GM18868 (cell line): ENCODE data around the gene ATAD3C.
"Not testable (repeated sequence)": the region's sequence is repeated elsewhere in the genome, so short reads cannot be mapped to it uniquely, and the experiment has no call there.

Source experiments
- ATAC-seq: cut with Tn5 transposase; IDR thresholded peaks from one replicate; pipeline ENCODE4 v1.9.1; 2021; ENCODE audit warnings: mild to moderate bottlenecking, moderate library complexity; ENCODE audit not compliant: unreplicated experiment

Gene ATAD3C

DNA sequence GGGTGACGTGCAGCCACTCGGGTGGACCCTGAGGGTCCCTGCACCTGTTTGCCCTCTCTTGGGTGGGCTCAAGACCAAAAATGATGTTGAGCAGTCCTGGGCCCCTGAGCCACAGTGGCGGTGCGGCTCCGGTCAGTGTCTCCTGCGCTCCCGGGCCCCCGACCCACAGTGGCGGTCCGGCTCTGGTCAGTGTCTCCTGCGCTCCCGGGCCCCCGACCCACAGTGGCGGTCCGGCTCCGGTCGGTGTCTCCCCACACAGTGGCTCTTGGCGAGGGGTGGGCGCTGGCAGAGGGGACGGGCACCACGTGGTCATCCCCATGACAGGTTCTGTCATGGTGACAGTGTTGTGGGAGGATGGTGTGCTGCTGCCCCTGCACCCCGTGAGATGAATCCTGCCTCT lies 44.8 kb downstream of the ATAD3C start:
- ATAC-seq, result not testable (repeated sequence)

DNA sequence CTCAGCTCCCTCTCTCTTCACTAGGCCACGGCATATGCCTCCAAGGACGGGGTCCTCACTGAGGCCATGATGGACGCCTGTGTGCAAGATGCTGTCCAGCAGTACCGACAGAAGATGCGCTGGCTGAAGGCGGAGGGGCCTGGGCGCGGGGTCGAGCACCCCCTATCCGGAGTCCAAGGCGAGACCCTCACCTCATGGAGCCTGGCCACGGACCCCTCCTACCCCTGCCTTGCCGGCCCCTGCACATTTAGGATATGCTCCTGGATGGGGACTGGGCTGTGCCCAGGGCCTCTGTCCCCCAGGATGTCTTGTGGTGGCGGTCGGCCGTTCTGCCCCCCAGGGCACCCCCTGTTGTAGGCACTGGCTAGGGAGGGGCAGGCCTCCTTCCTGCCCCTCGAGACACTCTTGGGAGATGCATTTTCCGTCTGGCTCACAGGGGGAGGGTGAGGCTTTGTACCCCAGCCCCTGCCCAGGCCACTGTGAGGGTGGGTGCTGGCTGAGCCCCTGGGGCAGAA lies 46.0 kb downstream of the ATAD3C start:
- not testable (repeated sequence) for ATAC-seq

DNA sequence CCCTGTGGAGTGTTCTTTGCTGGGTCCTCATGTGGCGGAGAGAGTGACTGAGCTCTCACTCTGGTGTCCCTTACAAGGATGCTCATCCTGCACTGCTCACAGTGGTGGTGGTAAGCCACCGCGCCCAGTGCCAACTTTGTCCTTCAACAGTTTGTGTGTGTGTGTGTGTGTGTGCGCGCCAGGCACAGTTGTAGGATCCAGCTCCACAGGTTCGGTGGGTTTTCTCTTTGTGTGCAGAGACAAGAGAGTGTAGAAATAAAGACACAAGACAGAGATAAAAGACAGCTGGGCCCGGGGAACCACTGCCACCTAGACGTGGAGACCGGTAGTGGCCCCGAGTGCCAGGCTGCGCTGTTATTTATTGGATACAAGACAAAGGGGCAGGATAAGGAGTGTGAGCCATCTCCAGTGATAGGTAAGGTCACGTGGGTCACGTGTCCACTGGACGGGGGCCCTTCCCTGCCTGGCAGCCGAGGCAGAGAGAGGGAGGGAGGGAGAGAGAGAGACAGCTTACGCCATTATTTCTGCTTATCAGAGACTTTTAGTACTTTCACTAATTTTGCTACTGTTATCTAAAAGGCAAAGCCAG lies 55.4 kb downstream of the ATAD3C start:
- ATAC-seq, result not testable (repeated sequence)

DNA sequence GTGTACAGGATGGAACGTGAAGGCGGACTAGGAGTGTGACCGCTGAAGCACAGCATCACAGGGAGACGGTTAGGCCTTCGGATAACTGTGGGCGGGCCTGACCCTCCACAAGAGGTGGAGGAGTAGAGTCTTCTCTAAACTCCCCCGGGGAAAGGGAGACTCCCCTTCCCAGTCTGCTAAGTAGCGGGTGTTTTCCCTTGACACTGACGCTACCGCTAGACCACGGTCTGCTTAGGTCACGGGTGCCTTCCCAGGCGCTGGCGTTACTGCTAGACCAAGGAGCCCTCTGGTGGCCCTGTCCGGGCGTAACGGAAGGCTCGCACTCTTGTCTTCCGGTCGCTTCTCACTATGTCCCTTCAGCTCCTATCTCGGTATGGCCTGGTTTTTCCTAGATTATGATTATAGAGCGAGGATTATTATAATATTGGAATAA lies 55.9 kb downstream of the ATAD3C start:
- ATAC-seq, result peak; percentile 46

DNA sequence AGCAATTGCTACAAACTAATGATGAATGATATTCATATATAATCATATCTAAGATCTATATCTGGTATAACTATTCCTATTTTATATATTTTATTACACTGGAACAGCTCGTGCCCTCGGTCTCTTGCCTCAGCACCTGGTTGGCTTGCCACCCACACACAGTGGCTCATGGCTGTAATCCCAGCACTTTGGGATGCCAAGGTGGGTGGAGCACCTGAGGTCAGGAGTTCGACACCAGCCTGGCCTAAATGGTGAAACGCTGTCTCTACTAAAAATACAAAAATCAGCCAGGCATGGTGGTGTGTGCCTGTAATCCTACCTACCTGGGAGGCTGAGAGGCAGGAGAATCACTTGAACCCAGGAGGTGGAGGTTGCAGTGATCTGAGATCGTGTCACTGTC lies 56.3 kb downstream of the ATAD3C start:
- not testable (repeated sequence) for ATAC-seq

DNA sequence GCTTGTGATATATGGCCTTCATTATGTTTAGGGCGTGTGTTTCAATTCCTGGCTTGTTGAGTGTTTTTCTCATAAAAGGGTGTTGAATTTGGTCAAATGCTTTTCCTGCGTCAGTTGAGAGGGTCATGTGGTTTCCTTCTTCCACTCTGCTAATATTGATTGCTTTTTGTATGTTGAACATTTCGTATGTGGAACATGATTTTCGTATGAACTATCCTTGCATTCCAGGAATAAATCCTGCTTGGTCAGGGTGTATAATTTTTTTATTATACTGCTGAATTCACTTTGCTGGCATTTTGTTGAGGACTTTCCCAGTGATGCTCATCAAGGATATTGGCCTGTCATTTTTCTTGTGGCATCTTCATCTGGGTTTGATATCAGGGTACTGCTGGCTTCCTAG lies 57.8 kb downstream of the ATAD3C start:
- no peak for ATAC-seq

DNA sequence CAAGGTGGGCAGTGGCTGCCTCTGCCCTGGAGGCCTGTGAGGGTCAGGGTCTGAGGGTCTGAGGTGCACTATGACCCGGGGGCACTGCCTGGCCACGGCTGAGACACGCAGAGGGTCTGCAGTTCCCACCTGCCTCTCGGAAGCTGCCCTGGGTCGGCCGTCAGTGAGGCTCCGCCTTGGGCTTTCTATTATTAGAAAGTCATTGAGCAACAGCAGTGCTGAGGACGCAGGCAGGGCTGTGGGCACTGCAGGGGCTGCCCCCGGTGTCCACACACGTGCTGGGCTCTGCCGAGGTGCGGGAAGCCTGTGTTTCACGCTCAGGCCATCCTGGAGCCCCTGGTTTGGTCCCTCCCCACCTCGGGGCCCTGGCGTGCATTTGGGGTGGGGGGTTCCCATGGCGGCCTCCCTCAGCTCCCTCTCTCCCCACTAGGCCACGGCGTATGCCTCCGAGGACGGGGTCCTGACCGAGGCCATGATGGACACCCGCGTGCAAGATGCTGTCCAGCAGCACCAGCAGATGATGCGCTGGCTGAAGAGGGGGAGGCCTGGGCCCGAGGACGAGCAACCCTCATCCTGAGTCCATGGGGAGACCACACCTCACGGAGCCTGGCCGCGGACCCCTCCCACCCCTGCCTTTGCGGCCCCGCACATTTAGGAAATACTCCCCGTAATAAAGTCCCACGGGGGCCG lies 59.4 kb downstream of the ATAD3C start:
- ATAC-seq, result not testable (repeated sequence)

DNA sequence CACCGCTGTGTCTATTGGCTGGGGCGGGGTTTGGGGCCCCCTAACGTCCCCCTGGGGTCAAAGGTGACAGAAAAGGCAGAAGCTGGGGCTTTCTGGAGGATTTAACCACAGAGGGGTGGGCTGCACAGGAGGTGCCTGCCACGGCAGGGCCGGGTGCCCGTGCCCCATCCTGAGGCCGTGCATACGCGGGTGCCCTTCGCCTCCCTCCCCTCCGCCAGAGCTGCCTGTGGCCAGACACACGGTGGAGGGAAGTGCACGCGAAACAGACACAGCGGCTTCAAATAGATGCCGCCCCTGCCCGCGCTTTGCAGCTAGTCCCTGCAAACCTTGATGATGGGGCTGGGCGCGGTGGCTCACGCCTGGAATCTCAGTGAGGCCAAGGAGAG lies 60.0 kb downstream of the ATAD3C start:
- not testable (repeated sequence) for ATAC-seq

DNA sequence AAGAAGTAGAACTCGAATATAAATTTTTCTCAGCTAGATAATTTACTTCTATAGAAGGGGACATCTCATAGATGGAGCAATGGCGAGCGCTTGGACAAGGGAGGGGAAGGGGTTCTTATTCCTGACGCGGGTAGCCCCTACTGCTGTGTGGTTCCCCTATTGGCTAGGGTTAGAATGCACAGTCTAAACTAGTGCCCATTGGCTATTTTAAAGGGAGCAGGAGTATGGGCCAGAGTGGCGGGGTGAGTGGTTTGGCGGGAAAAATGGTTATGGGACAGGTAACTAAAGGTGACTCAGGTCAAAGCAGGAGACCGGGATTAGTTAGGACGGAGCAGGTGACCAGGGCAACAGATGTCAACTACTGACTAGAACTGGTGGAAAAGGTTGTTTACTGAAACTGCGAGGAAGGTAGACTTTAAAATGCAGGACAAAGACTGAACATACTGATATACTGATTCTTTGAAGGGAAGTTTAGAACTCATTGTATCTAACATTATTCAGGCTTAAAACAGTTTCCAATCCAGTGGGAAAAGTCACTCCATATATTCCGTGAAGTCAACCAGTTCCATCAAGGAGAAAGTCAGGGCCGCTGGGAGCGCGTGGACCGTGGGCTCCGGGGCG lies 61.5 kb downstream of the ATAD3C start:
- no peak for ATAC-seq

DNA sequence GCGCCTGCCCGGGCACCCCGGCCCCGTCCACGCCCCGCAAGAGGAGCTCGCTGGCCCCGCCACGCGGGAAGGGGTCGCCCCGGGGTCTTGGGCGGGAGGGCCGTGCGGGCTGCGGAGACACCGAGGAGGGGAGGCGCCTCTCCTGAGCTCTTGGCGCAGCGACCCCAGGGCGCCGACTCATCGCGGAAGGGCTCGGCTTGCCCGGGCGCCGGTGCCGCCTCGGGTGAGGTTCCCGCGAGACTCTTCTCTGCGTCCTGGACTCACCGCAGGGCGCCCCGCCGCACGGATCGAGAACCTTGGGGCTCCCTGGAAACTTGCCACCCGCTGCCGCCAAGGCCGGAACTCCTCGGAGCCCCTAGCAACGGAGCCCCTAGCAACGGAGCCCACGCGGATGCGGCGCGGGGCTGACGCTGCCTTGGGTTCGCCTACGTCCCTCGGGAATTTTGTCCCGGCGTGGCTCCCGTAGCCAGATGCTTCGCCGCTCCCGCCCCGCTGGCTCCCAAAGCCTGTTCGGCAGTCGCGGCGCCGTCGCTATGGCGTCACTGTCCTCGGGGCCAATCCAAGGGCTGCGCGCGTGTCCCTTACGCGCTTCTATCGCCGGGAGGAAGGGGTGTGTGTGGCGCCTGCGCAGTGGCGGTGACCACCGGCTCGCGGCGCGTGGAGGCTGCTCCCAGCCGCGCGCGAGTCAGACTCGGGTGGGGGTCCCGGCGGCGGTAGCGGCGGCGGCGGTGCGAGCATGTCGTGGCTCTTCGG lies 62.2 kb downstream of the ATAD3C start, which contains the start of gene ATAD3A:
TSS of gene ATAD3A (plus strand) at position 630 of the 753 bp plus-strand sequence. CDS start at position 737, 107 bp downstream.
- ATAC-seq, result peak; percentile 84

DNA sequence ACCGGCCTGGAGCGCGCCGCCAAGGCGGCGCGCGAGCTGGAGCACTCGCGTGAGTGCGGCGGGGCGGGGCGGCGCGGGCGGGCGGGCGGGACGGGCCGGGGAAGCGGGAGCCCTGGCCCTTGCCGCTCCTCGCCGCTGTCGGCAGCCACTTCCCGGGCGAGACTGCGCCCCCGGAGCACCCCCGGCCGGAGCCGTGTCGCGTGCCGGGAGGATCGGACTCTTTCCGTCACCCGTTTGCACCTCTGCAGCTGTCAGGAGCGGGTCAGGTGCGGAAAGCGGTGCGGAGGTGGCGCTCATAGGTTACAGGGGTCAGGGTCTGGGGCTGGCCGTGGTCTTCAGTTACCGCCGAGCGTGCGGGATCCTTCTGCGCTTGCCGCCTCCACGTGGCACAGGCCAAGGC lies 62.9 kb downstream of the ATAD3C start:
- peak; percentile 10 for ATAC-seq

DNA sequence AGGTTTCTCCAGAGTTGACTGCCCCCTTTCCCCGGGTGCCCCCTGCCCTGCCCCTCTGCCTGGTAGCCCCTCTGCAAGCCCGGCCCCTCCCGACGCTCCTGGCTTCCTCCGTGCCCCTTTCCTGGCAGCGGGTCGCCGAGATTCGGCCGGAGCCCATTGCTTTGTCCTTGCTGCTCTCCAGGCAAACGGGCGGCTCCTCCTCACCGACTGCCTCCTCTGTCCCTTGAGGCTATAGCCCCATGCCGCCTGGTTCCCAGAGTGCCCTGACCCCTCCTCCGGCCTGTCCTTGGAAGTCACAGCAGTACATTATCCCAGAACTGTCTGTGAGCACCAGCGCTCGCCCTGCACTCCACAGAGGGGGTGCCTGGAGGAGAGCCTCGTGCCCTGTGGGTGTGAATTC lies 64.2 kb downstream of the ATAD3C start:
- not testable (repeated sequence) for ATAC-seq

DNA sequence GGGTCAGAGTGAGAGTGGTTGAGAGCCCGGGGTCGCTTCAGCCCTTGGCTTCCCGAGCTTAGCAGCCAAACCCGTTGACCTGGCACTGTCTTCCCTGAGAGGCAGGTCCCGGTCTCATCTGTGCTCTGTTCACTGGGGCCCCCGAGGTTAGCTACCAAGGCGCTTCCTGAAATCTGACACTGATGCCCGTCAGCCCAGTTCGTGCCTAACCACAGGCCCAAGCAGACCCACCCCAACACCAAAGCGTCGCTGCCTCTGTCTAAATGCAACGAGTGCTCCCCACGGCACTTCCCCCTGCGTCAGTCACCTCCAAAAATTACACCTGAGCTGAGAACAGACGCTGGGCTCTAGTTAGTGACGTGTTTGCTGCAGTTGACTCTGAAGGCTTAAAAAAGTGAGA lies 64.9 kb downstream of the ATAD3C start:
- ATAC-seq, result not testable (repeated sequence)

DNA sequence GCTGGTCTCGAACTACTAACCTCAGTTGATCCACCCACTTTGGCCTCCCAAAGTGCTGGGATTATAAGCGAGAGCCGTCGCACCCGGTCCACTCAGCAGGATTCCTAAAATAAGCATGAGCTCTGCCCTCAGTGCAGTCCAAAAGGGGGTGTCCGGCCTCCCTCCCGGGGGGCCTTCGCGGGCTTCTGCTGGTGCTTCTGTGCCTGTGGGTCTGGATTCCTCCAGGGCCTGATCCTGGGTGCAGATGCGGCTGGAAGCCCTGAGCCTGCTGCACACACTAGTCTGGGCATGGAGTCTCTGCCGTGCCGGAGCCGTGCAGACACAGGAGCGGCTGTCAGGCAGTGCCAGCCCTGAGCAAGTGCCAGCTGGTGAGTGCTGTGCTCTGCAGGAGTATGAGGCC lies 67.4 kb downstream of the ATAD3C start:
- not testable (repeated sequence) for ATAC-seq

DNA sequence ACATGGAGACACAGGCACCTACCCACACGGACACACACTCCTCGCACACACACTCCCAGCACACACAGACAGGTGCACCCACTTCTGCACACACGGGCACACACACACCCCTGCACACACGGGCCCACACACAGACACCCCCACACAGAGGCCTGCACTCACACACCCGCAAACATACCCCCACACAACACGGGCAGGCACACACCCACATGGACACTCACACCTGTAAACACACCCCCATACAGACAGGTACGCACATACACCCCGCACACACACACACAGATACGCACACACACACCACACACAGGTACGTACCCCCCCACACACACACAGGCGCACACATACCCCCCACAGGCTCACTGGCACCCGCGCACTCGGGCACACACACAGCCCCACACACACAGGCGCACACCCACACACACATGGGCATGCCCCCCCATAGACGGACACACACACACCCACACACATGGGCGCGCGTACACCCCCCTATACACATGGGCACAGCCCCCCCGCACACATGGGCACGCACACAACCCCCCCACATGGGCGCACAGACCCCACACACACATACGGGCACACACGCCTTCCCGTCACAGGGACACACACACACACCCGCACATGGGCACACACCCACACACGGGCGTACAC lies 68.6 kb downstream of the ATAD3C start:
- ATAC-seq, result no peak

DNA sequence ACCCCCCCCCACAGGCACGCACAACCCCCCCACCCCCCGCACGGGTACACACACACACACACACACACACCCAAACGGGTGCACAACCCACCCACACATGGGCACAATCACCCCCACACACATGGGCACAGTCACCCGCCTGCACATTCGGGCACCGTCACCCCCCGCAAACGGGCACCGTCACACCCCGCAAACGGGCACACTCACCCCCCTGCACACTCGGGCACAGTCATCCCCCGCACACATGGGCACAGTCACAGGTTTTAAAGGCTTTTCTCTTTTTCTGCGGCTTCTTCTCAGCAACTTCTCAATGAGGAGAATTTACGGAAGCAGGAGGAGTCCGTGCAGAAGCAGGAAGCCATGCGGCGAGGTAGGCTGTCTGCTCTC lies 69.1 kb downstream of the ATAD3C start:
- ATAC-seq, result not testable (repeated sequence)
